BE2C (cell line): ENCODE measurements around the gene TM6SF1.

Experiments
- DNase-seq: peaks from one replicate; pipeline ENCODE4 v3.0.0-alpha.2; 2020
- H3K27me3 ChIP-seq: fragments of 250-450 bp; sonication (Bioruptor Pico); 2 replicates; pipeline ENCODE4 v1.5.1; 2020; ENCODE audit warnings: mild to moderate bottlenecking
- H3K36me3 ChIP-seq: fragments of 250-450 bp; sonication (Bioruptor Pico); 2 replicates; pipeline ENCODE4 v1.5.1; 2020; ENCODE audit warnings: mild to moderate bottlenecking
- H3K4me1 ChIP-seq: fragments of 250-450 bp; sonication (Bioruptor Pico); 2 replicates; pipeline ENCODE4 v1.5.1; 2020
- H3K4me3 ChIP-seq: 2 replicates; pipeline ENCODE4 v1.5.1; 2011; ENCODE audit warnings: low read depth, low read length
- H3K9me3 ChIP-seq: fragments of 250-450 bp; sonication (Bioruptor Pico); 2 replicates; pipeline ENCODE4 v1.5.1; 2020
- CTCF ChIP-seq: IDR thresholded peaks from 2 replicates; pipeline ENCODE4 v1.5.1; 2012; ENCODE audit warnings: mild to moderate bottlenecking, low read depth, low read length

Gene TM6SF1

DNA sequence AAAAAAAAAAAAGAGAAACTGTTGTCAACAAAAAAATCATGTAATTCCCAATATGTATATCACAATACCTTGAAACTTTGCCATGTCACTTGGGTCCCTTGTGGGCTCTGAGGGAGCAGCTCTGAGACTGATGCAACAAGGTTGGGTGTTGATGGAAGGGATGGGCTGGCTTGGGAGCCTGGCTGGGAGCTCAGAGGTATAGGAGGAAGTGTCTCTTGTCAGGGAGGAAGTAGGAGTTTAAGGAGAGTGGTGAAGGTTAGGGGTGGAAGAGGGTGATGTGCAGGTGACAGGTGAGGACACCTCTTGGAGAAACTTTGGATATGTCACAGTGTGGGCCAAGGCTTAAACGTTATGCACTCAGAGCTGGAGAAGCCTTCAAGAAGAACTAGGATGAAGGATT lies 2.0 kb upstream of the TM6SF1 start:
- no peak overlapping the region for H3K4me3 ChIP-seq
- no peaks in the 10 kb centered on the region for H3K36me3 ChIP-seq
- no peak for TF ChIP-seq CTCF
- DNase-seq, result no peak
- no peaks in the 10 kb centered on the region; the same call in 1 of the 2 replicates for H3K9me3 ChIP-seq
- no peaks in the 10 kb centered on the region for H3K4me1 ChIP-seq
- peaks cover 20% of the 10 kb centered on the region for H3K27me3 ChIP-seq

DNA sequence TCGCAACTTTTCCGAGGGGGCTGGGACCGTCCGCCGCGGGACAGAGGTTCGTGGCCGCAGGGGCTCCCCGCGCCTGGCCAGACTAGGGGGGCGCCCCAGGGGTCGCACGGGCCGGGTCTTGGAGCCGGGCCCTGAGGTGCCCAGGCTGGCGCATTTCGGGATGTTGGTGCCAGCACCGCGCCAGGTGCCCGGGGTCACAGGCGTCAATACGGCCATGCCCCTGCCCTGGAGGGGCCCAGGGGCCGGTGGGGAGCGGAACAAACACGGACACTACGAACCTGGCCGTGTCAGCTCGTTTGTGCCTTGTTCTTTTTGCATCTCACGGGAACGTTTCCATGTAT lies 366 bp downstream of the TM6SF1 start:
- H3K4me3 ChIP-seq, result peak overlapping the region; percentile 46
- H3K4me1 ChIP-seq, result no peaks in the 10 kb centered on the region
- no peak for DNase-seq
- peaks cover 20% of the 10 kb centered on the region for H3K27me3 ChIP-seq
- no peaks in the 10 kb centered on the region; the same call in 1 of the 2 replicates for H3K9me3 ChIP-seq
- no peaks in the 10 kb centered on the region for H3K36me3 ChIP-seq
- no peak for TF ChIP-seq CTCF

GRCh38 chr15:83108266-83109219 lies 1.1 kb downstream of the TM6SF1 start:
- Histone ChIP-seq H3K9me3 (no peaks in the 10 kb centered on the region; the same call in 1 of the 2 replicates), H3K4me1 (no peaks in the 10 kb centered on the region), H3K27me3 (peaks cover 20% of the 10 kb centered on the region), H3K36me3 (no peaks in the 10 kb centered on the region), H3K4me3 (peak overlapping the region; percentile 46)
- peak; percentile 30 for DNase-seq
- TF ChIP-seq CTCF, result no peak

- H3K27me3 ChIP-seq, result peaks cover 20% of the 10 kb centered on the region
- DNase-seq, result no peak
- no peaks in the 10 kb centered on the region for H3K36me3 ChIP-seq
- TF ChIP-seq CTCF, result no peak
- H3K4me3 ChIP-seq, result no peak overlapping the region
- no peaks in the 10 kb centered on the region for H3K4me1 ChIP-seq
- H3K9me3 ChIP-seq, result no peaks in the 10 kb centered on the region; the same call in 1 of the 2 replicates
Measured at GRCh38 chr15:83109532-83109931, 2.1 kb downstream of the TM6SF1 start.

DNA sequence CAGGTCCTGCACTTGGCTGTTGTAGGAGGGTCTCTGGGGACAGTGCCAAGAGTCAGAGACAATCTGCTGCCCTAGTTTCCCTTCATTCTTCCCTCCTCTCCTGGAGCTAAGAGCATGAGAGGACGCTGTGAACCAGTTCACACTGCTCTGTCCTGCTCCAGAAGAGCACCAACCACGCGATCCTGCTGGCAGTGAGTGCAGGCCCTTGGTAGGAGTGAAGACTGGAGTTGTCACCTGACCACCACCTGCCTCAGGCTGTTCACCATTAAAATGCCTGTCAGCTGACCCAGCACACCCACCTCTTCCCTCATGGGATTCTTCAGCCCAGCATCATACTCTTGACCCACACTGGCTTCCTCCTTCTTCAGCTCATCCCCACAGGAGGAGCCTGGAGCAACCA lies 2.9 kb downstream of the TM6SF1 start:
- no peak for TF ChIP-seq CTCF
- H3K27me3 ChIP-seq, result peaks cover 20% of the 10 kb centered on the region
- no peaks in the 10 kb centered on the region for H3K4me1 ChIP-seq
- no peak for DNase-seq
- H3K4me3 ChIP-seq, result no peak overlapping the region
- H3K9me3 ChIP-seq, result no peaks in the 10 kb centered on the region; the same call in 1 of the 2 replicates
- no peaks in the 10 kb centered on the region for H3K36me3 ChIP-seq

- TF ChIP-seq CTCF, result no peak
Measured at GRCh38 chr15:83111149-83111548, 3.7 kb downstream of the TM6SF1 start.

More at GRCh38 chr15:83111149-83111548, 3.7 kb downstream of the TM6SF1 start:
- H3K4me1 ChIP-seq, result no peaks in the 10 kb centered on the region
- H3K9me3 ChIP-seq, result no peaks in the 10 kb centered on the region; the same call in 1 of the 2 replicates
- H3K36me3 ChIP-seq, result no peaks in the 10 kb centered on the region
- peaks cover 20% of the 10 kb centered on the region for H3K27me3 ChIP-seq
- no peak for DNase-seq
- no peak overlapping the region for H3K4me3 ChIP-seq
